DND-41 (cell line): Measurements from ENCODE around the gene ADK.

ENCODE experiments used
- ATAC-seq: fragments of 200-7000 bp; cut with Tn5 transposase; 3 replicates; pipeline ENCODE4 v1.9.1; 2021; ENCODE audit warnings: low read depth; ENCODE audit not compliant: insufficient read depth
- DNase-seq: peaks from one replicate; pipeline ENCODE4 v3.0.0-alpha.2; 2020
- H2AFZ ChIP-seq: 2 replicates; pipeline ENCODE4 v1.6.0; 2012; ENCODE audit warnings: low read depth, low read length
- H3K27ac ChIP-seq: 2 replicates; pipeline ENCODE4 v1.5.1; 2012; ENCODE audit warnings: low read length, inconsistent platforms
- H3K27me3 ChIP-seq: fragments of 200-600 bp; sonication (generic); 2 replicates; pipeline ENCODE4 v1.6.0; 2012; ENCODE audit warnings: low read length, mild to moderate bottlenecking, inconsistent platforms; ENCODE audit not compliant: insufficient read depth, poor library complexity
- H3K36me3 ChIP-seq: 2 replicates; pipeline ENCODE4 v1.5.1; 2012; ENCODE audit warnings: low read length, inconsistent platforms; ENCODE audit not compliant: insufficient read depth
- H3K4me1 ChIP-seq: 2 replicates; pipeline ENCODE4 v1.5.1; 2012; ENCODE audit warnings: mild to moderate bottlenecking, low read length; ENCODE audit not compliant: insufficient read depth
- H3K4me2 ChIP-seq: 2 replicates; pipeline ENCODE4 v1.6.0; 2012; ENCODE audit warnings: mild to moderate bottlenecking, moderate library complexity, low read length, inconsistent platforms; ENCODE audit not compliant: insufficient read depth
- H3K4me3 ChIP-seq, 2 experiments: fragments of 200-600 bp in 1 of 2; shearing (Covaris generic) in 1 of 2; 2 replicates each; pipeline ENCODE4 v1.5.1; 2012 to 2016; ENCODE audit warnings: inconsistent platforms in 2 of 2, low read length in 2 of 2, mild to moderate bottlenecking in 2 of 2, low read depth in 1 of 2, moderate library complexity in 1 of 2
- H3K79me2 ChIP-seq: 2 replicates; pipeline ENCODE4 v1.6.0; 2012; ENCODE audit warnings: low read length, inconsistent platforms; ENCODE audit not compliant: insufficient read depth
- H3K9ac ChIP-seq: 2 replicates; pipeline ENCODE4 v1.6.0; 2012; ENCODE audit warnings: low read depth, mild to moderate bottlenecking, inconsistent platforms, low read length, moderate library complexity
- H3K9me3 ChIP-seq: 2 replicates; pipeline ENCODE4 v1.5.1; 2012; ENCODE audit warnings: low read length, moderate library complexity, mild to moderate bottlenecking, inconsistent platforms; ENCODE audit not compliant: insufficient read depth, severe bottlenecking
- H4K20me1 ChIP-seq: 2 replicates; pipeline ENCODE4 v1.6.0; 2012; ENCODE audit warnings: low read length; ENCODE audit not compliant: insufficient read depth
- CTCF ChIP-seq: IDR thresholded peaks from 2 replicates; pipeline ENCODE4 v1.5.1; 2012; ENCODE audit warnings: borderline replicate concordance, low read length, moderate library complexity, mild to moderate bottlenecking; ENCODE audit not compliant: poor library complexity, severe bottlenecking; ENCODE audit errors: extremely low read depth
- EZH2 ChIP-seq: IDR thresholded peaks from 3 replicates; pipeline ENCODE4 v1.6.1; 2012; ENCODE audit warnings: borderline replicate concordance, low read depth, mild to moderate bottlenecking, moderate library complexity, low read length, inconsistent platforms; ENCODE audit not compliant: severe bottlenecking

Gene ADK

GRCh38 chr10:74645692-74646091 is 494.7 kb downstream of the ADK start:
- no peak overlapping the region for H2AFZ ChIP-seq
- H3K79me2 ChIP-seq: no peaks in the 10 kb centered on the region
- peaks cover 6% of the 10 kb centered on the region for H3K9me3 ChIP-seq
- no peak overlapping the region for H3K4me2 ChIP-seq
- H3K4me1 ChIP-seq: no peaks in the 10 kb centered on the region
- no peak overlapping the region for H3K4me3 ChIP-seq
- ATAC-seq (no peak), DNase-seq (no peak)
- no peaks in the 10 kb centered on the region for H3K36me3 ChIP-seq
- no peaks in the 10 kb centered on the region for H4K20me1 ChIP-seq
- no peak for TF ChIP-seq EZH2
- TF ChIP-seq CTCF: no peak
- H3K9ac ChIP-seq: no peak overlapping the region
- H3K27ac ChIP-seq: no peak overlapping the region
- no peaks in the 10 kb centered on the region for H3K27me3 ChIP-seq

GRCh38 chr10:74650613-74651012 is 499.6 kb downstream of the ADK start:
- Histone ChIP-seq H3K9ac (no peak overlapping the region), H3K9me3 (no peaks in the 10 kb centered on the region), H3K4me3 (no peak overlapping the region), H2AFZ (no peak overlapping the region), H4K20me1 (no peaks in the 10 kb centered on the region), H3K27ac (no peak overlapping the region), H3K4me2 (no peak overlapping the region), H3K79me2 (no peaks in the 10 kb centered on the region), H3K27me3 (no peaks in the 10 kb centered on the region), H3K4me1 (no peaks in the 10 kb centered on the region), H3K36me3 (no peaks in the 10 kb centered on the region)
- TF ChIP-seq CTCF: no peak
- no peak for TF ChIP-seq EZH2
- DNase-seq (no peak), ATAC-seq (no peak)

- DNase-seq (no peak), ATAC-seq (peak; percentile 50; the same call in 1 of the 3 replicates)
- no peak overlapping the region for H2AFZ ChIP-seq
- TF ChIP-seq EZH2: no peak
- TF ChIP-seq CTCF: no peak
- H3K27ac ChIP-seq: no peak overlapping the region
- no peaks in the 10 kb centered on the region for H3K79me2 ChIP-seq
- no peak overlapping the region for H3K9ac ChIP-seq
- H3K4me1 ChIP-seq: no peaks in the 10 kb centered on the region
- H3K4me2 ChIP-seq: no peak overlapping the region
- no peaks in the 10 kb centered on the region for H3K9me3 ChIP-seq
- no peaks in the 10 kb centered on the region for H4K20me1 ChIP-seq
- no peaks in the 10 kb centered on the region for H3K27me3 ChIP-seq
- H3K4me3 ChIP-seq: no peak overlapping the region
- H3K36me3 ChIP-seq: no peaks in the 10 kb centered on the region
These were observed 500.5 kb downstream of the ADK start for GRCh38 chr10:74651565-74651964.

GRCh38 chr10:74652664-74653063 is 501.6 kb downstream of the ADK start:
- no peak overlapping the region for H3K9ac ChIP-seq
- H3K9me3 ChIP-seq: no peaks in the 10 kb centered on the region
- no peak for TF ChIP-seq CTCF
- H3K4me2 ChIP-seq: no peak overlapping the region
- no peak overlapping the region for H2AFZ ChIP-seq
- H3K4me3 ChIP-seq: no peak overlapping the region
- no peaks in the 10 kb centered on the region for H3K79me2 ChIP-seq
- no peak overlapping the region for H3K27ac ChIP-seq
- H4K20me1 ChIP-seq: no peaks in the 10 kb centered on the region
- no peak for ATAC-seq
- H3K36me3 ChIP-seq: no peaks in the 10 kb centered on the region
- H3K27me3 ChIP-seq: no peaks in the 10 kb centered on the region
- no peak for DNase-seq
- H3K4me1 ChIP-seq: no peaks in the 10 kb centered on the region
